Activated CD8-positive, alpha-beta memory T cell treated with anti-CD3 and anti-CD28 coated beads, Interleukin-2, amount 10 ng/mL, durations not matched to agents 7 days and 5 days (primary cell): ENCODE measurements around the gene KANSL1. TPM values are rescaled to one million over a fixed set of nuclear protein-coding genes. Genes with fewer than 3 reads are reported as not detected.
"Not testable (repeated sequence)": the region's sequence is repeated elsewhere in the genome, so short reads cannot be mapped to it uniquely, and the experiment has no call there.

Experiments used
- ATAC-seq: fragments of 150-1000 bp; cut with Tn5 transposase; one replicate; pipeline ENCODE4 v1.10.0; 2021; ENCODE audit warnings: moderate library complexity
- CTCF ChIA-PET: fragments of 350-600 bp; sonication (Branson Sonifier 250); formaldehyde crosslinking; loops from one replicate; lab custom pipeline; 2021; ENCODE audit warnings: antibody characterized with exemption; lab: Charles Lee
- DNase-seq: peaks from one replicate; pipeline ENCODE4 v3.0.0-alpha.2; 2020
- H3K27ac Mint-ChIP-seq: one replicate; pipeline ENCODE4 v1.8.0; 2021; ENCODE audit warnings: mild to moderate bottlenecking, mixed read lengths
- H3K27me3 Mint-ChIP-seq: one replicate; pipeline ENCODE4 v1.8.0; 2021; ENCODE audit warnings: mixed read lengths
- H3K36me3 Mint-ChIP-seq: one replicate; pipeline ENCODE4 v1.8.0; 2021; ENCODE audit warnings: mild to moderate bottlenecking, mixed read lengths
- H3K4me1 Mint-ChIP-seq: one replicate; pipeline ENCODE4 v1.8.0; 2021; ENCODE audit warnings: mixed read lengths
- H3K4me3 Mint-ChIP-seq: one replicate; pipeline ENCODE4 v1.8.0; 2021; ENCODE audit warnings: mild to moderate bottlenecking, moderate library complexity, mixed read lengths
- H3K9me3 Mint-ChIP-seq: one replicate; pipeline ENCODE4 v1.8.0; 2022; ENCODE audit warnings: low read depth, mixed read lengths
- total RNA-seq, 2 experiments: library from RNA; stranded (reverse); gene quantifications; one replicate each; pipeline ENCODE4 v1.2.3, GENCODE V29; 2021

The KANSL1 gene
- total RNA-seq, 2 experiments from 2014 or later = 85.7 to 132 TPM

DNA sequence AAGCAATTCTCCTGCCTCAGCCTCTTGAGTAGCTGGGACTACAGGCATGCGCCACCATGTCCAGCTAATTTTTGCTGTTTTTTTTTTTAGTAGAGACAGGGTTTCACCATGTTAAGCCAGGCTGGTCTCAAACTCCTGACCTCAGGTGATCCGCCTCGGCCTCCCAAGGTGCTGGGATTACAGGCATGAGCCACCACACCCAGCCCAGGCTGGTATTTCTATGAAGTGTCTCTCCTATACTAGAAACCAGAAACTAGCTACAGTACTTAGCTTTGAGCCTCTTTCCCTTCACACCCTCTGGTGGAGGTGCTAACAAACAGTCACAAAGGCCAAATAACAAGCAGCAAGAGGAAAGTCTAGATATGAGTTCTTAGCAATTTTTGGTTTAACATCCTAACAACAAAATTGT, 6.4 kb downstream of the KANSL1 start:
- not testable (repeated sequence) for H3K9me3 Mint-ChIP-seq

DNA sequence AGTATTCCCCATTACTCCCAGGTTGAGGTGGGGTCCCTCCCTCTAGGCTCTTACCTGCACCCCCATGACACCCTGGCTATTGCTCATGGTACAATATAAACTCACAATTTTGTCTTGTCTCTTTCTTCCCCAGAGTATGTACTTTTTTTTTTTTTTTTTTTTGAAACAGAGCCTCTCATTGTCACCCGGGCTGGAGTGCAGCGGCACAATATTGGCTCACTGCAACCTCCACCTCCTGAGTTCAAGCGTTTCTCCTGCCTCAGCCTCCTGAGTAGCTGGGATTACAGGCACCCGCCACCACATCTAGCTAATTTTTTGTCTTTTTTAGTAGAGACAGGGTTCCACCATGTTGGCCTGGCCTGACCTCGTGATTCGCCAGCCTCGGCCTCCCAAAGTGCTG, 8.5 kb downstream of the KANSL1 start:
- Mint-ChIP-seq H3K36me3 (peaks cover 9% of the 10 kb centered on the region), H3K27ac (no peak overlapping the region), H3K9me3 (no peaks in the 10 kb centered on the region), H3K4me3 (no peak overlapping the region), H3K27me3 (no peaks in the 10 kb centered on the region), H3K4me1 (peaks cover 77% of the 10 kb centered on the region)
- ATAC-seq (no peak), DNase-seq (no peak)
- CTCF ChIA-PET = interaction anchor here (0.9 to 4.2 kb wide), 6 partner anchors 9 to 141 kb away, joined by 3 to 36 read pairs (median 6); partner anchors contain the start of gene KANSL1

More for the DNA sequence above, 6.4 kb downstream of the KANSL1 start:
- Mint-ChIP-seq H3K36me3 (peaks cover 21% of the 10 kb centered on the region), H3K27ac (peak overlapping the region; percentile 39), H3K4me1 (peaks cover 80% of the 10 kb centered on the region)
- not testable (repeated sequence) for H3K27me3 Mint-ChIP-seq, H3K4me3 Mint-ChIP-seq
- ATAC-seq (peak; percentile 78), DNase-seq (peak; percentile 63)
- CTCF ChIA-PET = interaction anchor here (0.5 to 4.2 kb wide), 24 partner anchors 9 to 604 kb away, joined by 3 to 36 read pairs (median 5); no protein-coding TSS in a partner anchor

DNA sequence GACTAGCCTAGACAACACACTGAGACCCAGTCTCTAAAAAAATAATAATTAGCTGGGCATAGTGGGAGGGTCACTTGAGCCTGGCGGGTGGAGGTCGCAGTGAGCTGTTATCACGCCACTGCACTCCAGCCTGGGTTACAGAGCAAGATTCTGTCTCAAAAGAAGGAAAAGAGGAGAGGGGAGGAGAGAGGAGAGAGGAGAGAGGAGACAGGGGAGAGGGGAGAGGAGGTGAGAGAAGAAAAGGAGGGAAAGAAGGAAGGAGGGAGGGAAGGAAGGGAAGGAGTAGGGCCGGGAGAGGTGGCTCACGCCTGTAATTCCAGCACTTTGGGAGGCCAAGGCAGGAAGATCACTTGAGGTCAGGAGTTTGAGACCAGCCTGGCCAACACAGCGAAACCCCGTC, 9.8 kb downstream of the KANSL1 start:
- H3K9me3 Mint-ChIP-seq, H3K27ac Mint-ChIP-seq, ATAC-seq, DNase-seq, H3K4me3 Mint-ChIP-seq, H3K27me3 Mint-ChIP-seq: not testable (repeated sequence)
- CTCF ChIA-PET = interaction anchor here (1.0 to 2.4 kb wide), 5 partner anchors 10 to 180 kb away, joined by 3 to 6 read pairs (median 4); partner anchors contain the start of gene KANSL1
- H3K4me1 Mint-ChIP-seq = peaks cover 78% of the 10 kb centered on the region
- H3K36me3 Mint-ChIP-seq = peaks cover 14% of the 10 kb centered on the region

DNA sequence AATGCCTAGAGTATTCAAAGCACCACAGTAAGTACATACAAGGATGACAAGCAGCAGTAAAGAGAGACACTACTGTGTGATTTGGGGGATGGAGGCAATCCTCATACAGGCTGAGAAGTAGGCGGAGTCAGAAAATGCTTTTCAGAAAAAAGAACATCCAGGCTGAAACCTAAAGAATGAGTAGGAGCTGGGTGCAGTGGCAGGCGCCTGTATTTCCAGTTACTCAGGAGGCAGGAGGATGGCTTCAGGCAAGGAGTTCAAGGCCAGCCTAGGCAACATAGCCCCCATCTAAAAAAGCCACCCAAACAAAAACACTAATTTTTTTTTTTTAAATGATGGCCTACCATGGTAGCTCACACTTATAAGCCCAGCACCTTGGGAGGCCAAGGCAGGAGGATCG, 10.3 kb downstream of the KANSL1 start:
- no peak overlapping the region for H3K27ac Mint-ChIP-seq
- H3K4me3 Mint-ChIP-seq = no peak overlapping the region

DNA sequence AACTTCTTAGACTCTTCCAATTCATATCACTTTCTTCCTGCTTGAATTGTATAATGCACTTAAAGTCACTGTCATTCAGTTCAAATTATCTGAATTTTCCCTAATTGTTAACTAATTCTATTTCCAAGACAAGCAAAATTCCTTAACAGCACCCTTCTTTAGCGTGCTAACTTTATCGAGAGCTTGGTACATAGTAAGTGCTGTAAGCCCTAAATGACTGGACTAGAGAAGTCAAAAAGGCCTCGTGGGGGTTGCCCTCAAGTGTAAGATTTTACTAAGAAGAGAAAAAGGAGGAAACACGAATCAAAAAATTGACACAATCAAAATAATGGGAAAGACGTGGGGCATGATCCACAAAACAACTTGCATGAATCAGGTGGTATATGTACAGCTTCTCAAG, 11.3 kb downstream of the KANSL1 start:
- Mint-ChIP-seq H3K9me3 (no peaks in the 10 kb centered on the region), H3K27ac (no peak overlapping the region), H3K4me1 (peaks cover 76% of the 10 kb centered on the region), H3K36me3 (peaks cover 12% of the 10 kb centered on the region), H3K4me3 (no peak overlapping the region), H3K27me3 (no peaks in the 10 kb centered on the region)
- CTCF ChIA-PET = interaction anchor here (1.4 to 4.7 kb wide), 3 partner anchors 12 to 31 kb away, joined by 5 to 30 read pairs (median 5); partner anchors contain the start of gene KANSL1
- no peak for DNase-seq
- ATAC-seq = no peak

More for the DNA sequence above, 10.3 kb downstream of the KANSL1 start:
- H3K36me3 Mint-ChIP-seq = peaks cover 11% of the 10 kb centered on the region
- peaks cover 78% of the 10 kb centered on the region for H3K4me1 Mint-ChIP-seq
- DNase-seq (no peak), ATAC-seq (no peak)
- H3K27me3 Mint-ChIP-seq = no peaks in the 10 kb centered on the region
- CTCF ChIA-PET = interaction anchor here (1.3 to 2.4 kb wide), 3 partner anchors 20 to 179 kb away, joined by 4 to 6 read pairs (median 4); no protein-coding TSS in a partner anchor
- no peaks in the 10 kb centered on the region for H3K9me3 Mint-ChIP-seq

DNA sequence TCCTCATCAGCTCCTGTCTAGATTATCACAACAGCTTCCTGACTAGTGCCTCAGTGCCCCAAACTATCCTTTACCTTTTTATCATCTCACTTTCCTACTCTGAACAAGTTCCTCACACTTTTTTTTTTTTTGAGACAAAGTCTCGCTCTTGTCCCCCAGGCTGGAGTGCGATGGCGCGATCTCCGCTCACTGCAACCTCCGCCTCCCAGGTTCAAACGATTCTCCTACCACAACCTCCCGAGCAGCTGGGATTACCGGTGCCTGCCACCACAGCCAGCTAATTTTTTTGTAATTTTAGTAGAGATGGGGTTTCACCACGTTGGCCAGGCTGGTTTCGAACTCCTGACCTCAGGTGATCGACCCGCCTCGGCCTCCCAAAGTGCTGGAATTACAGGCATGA, 11.9 kb downstream of the KANSL1 start:
- Mint-ChIP-seq H3K36me3 (peaks cover 14% of the 10 kb centered on the region), H3K4me1 (peaks cover 74% of the 10 kb centered on the region)
- CTCF ChIA-PET = interaction anchor here (0.9 to 4.7 kb wide), 9 partner anchors 10 to 233 kb away, joined by 3 to 30 read pairs (median 5); partner anchors contain the start of gene KANSL1
- not testable (repeated sequence) for DNase-seq, H3K27ac Mint-ChIP-seq, H3K27me3 Mint-ChIP-seq, H3K4me3 Mint-ChIP-seq, ATAC-seq, H3K9me3 Mint-ChIP-seq

DNA sequence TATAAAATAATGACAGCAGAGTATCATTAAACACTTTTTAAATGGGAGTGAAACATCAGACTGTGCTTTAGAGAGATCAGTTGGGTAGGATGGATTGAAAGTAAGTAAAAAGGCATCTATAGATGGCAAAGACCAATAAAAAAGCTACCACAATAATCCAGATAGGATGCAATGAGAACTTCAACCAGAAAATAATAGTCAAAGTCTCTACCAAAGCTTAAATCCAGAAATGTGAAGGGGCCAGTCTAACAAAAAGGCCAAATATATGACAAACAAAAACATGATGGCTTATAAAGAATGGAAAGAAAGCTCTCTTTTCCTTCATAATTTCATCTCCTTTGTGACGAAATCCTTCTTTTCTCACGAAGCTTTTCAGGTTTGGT, 12.3 kb downstream of the KANSL1 start:
- ATAC-seq (no peak), DNase-seq (no peak)
- peaks cover 75% of the 10 kb centered on the region for H3K4me1 Mint-ChIP-seq
- no peak overlapping the region for H3K27ac Mint-ChIP-seq
- no peaks in the 10 kb centered on the region for H3K27me3 Mint-ChIP-seq
- H3K36me3 Mint-ChIP-seq = peaks cover 14% of the 10 kb centered on the region
- H3K4me3 Mint-ChIP-seq = no peak overlapping the region
- CTCF ChIA-PET = interaction anchor here (0.9 to 4.7 kb wide), 9 partner anchors 10 to 232 kb away, joined by 3 to 30 read pairs (median 5); partner anchors contain the start of gene KANSL1
- no peaks in the 10 kb centered on the region for H3K9me3 Mint-ChIP-seq

DNA sequence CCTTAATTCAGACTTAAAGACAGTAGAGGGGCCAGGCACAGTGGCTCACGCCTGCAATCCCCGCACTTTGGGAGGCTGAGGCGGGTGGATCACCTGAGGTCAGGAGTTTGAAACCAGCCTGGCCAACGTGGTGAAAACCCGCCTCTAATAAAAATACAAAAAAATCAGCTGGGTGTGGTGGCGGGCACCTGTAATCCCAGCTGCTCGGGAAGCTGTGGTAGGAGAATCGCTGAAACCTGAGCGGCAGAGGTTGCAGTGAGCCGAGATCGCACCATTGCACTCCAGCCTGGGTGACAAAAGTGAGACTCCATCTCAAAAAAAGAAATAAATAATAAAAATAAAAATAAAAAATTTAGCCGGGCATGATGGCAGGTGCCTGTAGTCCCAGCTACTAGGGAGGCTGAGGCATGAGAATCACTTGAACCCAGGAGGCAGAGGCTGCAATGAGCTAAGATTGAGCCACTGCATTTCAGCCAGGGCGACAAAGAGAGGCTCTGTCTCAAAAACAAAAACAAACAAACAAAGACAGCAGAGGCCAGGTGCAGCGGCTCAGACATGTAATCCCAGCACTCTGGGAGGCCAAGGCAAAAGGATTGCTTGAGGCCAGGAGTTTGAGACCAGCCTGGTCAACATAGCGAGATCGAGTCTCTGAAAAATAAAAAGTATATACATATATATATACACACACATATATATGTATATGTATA, 12.9 kb downstream of the KANSL1 start:
- not testable (repeated sequence) for H3K9me3 Mint-ChIP-seq, H3K27ac Mint-ChIP-seq, DNase-seq, H3K27me3 Mint-ChIP-seq, H3K4me3 Mint-ChIP-seq, ATAC-seq
- CTCF ChIA-PET = interaction anchor here (0.9 to 4.7 kb wide), 11 partner anchors 9 to 232 kb away, joined by 3 to 30 read pairs (median 5); partner anchors contain the start of gene KANSL1
- peaks cover 71% of the 10 kb centered on the region for H3K4me1 Mint-ChIP-seq
- H3K36me3 Mint-ChIP-seq = peaks cover 14% of the 10 kb centered on the region

DNA sequence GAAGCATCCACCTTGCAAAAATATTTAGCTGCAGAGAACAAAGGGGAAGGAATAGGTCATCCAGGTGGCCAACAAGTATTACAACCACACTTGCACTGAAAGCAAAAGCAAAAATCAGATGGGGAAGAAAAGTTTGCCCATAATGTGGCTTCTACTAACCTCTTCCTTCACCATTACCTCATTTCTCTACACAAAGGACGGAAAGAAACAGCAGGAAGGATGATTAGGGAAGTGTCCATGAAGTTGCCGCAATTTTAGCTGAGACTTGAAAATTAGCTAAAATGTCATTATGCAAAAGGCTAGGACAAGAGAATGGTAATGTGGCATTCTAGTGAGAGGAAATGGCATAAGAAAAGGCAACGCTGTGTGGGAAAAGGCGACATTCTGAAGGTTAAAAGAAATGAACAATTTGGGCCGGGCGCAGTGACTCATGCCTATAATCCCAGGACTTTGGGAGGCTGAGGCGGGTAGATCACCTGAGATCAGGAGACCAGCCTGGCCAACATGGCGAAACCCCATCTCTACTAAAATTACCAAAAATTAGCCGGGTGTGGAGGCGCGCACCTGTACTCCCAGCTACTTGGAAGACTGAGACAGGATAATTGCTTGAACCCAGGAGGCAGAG, 13.7 kb downstream of the KANSL1 start:
- no peaks in the 10 kb centered on the region for H3K27me3 Mint-ChIP-seq
- CTCF ChIA-PET = interaction anchor here (1.2 to 4.7 kb wide), 7 partner anchors 8 to 135 kb away, joined by 3 to 30 read pairs (median 5); partner anchors contain the start of gene KANSL1
- H3K36me3 Mint-ChIP-seq = peaks cover 14% of the 10 kb centered on the region
- DNase-seq = no peak
- peaks cover 66% of the 10 kb centered on the region for H3K4me1 Mint-ChIP-seq
- H3K9me3 Mint-ChIP-seq = no peaks in the 10 kb centered on the region
- peak overlapping the region; percentile 38 for H3K4me3 Mint-ChIP-seq
- H3K27ac Mint-ChIP-seq = peak overlapping the region; percentile 65
- peak; percentile 79 for ATAC-seq

DNA sequence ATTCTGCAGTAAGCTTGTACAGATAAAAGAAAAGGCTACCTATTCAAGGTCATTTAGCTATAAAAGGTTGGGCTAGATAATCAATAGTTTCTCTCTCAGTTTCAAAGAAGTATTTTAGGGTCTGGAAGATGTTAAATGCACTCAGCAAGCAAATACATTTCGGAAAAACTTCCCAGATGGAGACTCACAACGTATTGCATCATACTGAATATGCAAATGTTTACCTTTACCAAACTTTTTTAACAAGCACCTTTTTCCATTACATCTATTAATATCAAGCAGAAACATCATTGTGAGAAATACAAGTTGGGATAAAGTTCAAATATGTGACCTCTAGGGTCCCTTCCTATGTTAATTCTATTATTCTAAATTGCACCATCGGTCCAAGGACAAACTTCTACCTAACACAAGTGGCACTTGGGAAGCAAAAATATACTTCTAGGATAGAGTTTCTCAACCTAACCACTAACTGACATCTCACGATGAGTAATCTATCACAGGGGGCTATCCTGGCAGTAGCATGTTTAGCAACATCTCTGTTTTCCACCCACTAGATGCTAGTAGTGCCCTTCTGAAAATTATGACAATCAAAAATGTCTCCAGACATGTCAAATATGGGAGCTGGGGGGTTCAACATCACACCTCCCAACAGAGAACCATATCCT, 14.5 kb downstream of the KANSL1 start:
- Mint-ChIP-seq H3K36me3 (peaks cover 14% of the 10 kb centered on the region), H3K4me1 (peaks cover 63% of the 10 kb centered on the region), H3K9me3 (no peaks in the 10 kb centered on the region), H3K27me3 (no peaks in the 10 kb centered on the region), H3K27ac (peak overlapping the region; percentile 65), H3K4me3 (peak overlapping the region; percentile 38)
- DNase-seq = no peak
- ATAC-seq = peak; percentile 60
- CTCF ChIA-PET = interaction anchor here (1.0 to 4.7 kb wide), 7 partner anchors 8 to 134 kb away, joined by 3 to 30 read pairs (median 5); partner anchors contain the start of gene KANSL1

DNA sequence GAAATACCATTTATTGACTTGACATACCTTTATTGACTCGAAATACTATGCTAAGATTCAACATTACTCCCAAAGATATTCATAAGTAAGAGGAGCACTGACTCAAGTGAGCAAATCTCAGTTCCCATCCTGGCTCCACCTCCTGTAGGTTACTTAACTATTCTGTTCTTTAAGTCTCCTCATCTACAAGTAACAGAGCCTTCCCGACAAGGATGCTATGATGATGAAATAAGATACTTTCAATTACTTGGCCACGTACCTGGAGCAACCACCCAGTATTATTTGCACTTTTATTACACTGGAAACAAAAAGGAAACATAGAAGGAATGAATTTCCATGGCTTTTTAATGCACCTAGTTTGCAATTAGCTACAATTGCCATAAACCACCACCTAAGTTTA, 16.3 kb downstream of the KANSL1 start:
- Mint-ChIP-seq H3K27ac (no peak overlapping the region), H3K9me3 (no peaks in the 10 kb centered on the region), H3K27me3 (no peaks in the 10 kb centered on the region), H3K4me3 (no peak overlapping the region), H3K36me3 (peaks cover 12% of the 10 kb centered on the region), H3K4me1 (peaks cover 61% of the 10 kb centered on the region)
- DNase-seq (no peak), ATAC-seq (no peak)
- CTCF ChIA-PET = interaction anchor here (0.7 to 1.8 kb wide), 2 partner anchors 10 to 23 kb away, joined by 3 to 9 read pairs; no protein-coding TSS in a partner anchor

DNA sequence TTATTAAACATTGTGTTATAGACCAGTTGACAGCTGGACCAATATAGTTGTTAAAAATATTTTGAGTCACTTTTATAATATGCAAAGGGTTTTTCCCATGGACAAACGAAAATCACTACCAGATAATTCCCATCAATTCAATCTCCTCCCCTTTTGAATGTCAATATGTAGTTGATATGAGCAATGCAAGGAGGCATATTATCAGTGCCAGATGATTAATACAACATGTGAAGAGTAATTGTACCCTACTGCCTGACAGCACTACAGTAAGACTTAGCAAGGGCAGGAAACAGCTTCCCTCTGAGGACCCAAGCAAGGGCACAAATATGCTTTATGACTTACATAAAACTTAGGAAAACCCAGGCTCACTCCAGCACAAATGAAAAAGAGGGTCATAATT, 17.3 kb downstream of the KANSL1 start:
- H3K27ac Mint-ChIP-seq = no peak overlapping the region
- ATAC-seq = no peak
- no peak for DNase-seq
- no peaks in the 10 kb centered on the region for H3K27me3 Mint-ChIP-seq
- peaks cover 21% of the 10 kb centered on the region for H3K36me3 Mint-ChIP-seq
- no peaks in the 10 kb centered on the region for H3K9me3 Mint-ChIP-seq
- peaks cover 56% of the 10 kb centered on the region for H3K4me1 Mint-ChIP-seq
- H3K4me3 Mint-ChIP-seq = no peak overlapping the region
- CTCF ChIA-PET = interaction anchor here (0.6 to 2.0 kb wide), 5 partner anchors 8 to 1626 kb away, joined by 3 to 11 read pairs (median 4); partner anchors contain the start of gene KANSL1
